Loucy (cell line): ENCODE measurements around the gene GSG1L.
"Not testable (repeated sequence)": the region's sequence is repeated elsewhere in the genome, so short reads cannot be mapped to it uniquely, and the experiment has no call there.

ENCODE experiments used
- CTCF ChIP-seq: fragments of 200-600 bp; sonication (generic); conservative IDR thresholded peaks from 2 replicates; pipeline ENCODE4 v1.5.1; 2014; ENCODE audit warnings: mild to moderate bottlenecking, antibody characterized with exemption, low read length
- EZH2phosphoT487 ChIP-seq: fragments of 200-600 bp; IDR thresholded peaks from 2 replicates; pipeline ENCODE4 v1.6.1; 2018; ENCODE audit warnings: antibody characterized with exemption, mild to moderate bottlenecking, moderate library complexity, borderline replicate concordance

GRCh38 chr16:27743001-27743400 lies 320.5 kb downstream of the GSG1L start:
- not testable (repeated sequence) for TF ChIP-seq CTCF, EZH2phosphoT487
